Kidney tubule cell (primary cell): ENCODE measurements around the gene DIPK1A.

Source experiments
- DNase-seq: peaks from one replicate; pipeline ENCODE4 v3.0.0-alpha.2; 2018; ENCODE audit warnings: low spot score

The DIPK1A gene

DNA sequence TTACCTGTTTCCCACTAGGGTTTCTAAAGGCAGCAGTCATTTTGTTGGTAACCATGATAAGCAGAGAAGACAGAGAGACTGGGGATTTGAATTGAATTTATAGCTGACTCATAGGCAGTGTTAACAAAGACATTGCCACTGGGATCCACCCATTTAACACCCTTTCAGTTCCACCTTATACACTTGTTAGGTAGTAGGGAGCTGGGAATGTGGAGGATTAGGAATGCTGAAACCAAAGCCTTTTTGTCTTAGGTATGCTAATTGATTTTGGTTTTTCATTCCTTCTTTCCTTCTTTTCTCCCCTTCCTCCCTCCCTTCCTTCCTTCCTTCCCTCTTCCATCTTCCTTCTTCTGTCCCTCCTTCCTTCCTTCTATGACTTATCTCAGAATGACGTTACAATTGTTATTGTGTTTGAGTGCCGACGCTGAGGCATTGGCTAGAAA is 168.9 kb downstream of the DIPK1A start:
- DNase-seq: no peak
